K562 (cell line): Measurements from ENCODE around the gene CLSTN2. TPM values are rescaled to one million over a fixed set of nuclear protein-coding genes. Genes with fewer than 3 reads are reported as not detected.

Experiments
- ATAC-seq: fragments of 200-7000 bp; cut with Tn5 transposase; 3 replicates; pipeline ENCODE4 v1.9.1; 2020; ENCODE audit warnings: moderate library complexity
- BruUV-seq: library from RNA; stranded (reverse); fragments of 400-500 nt; replicated peaks from 2 replicates; lab custom pipeline; 2021; lab: Mats Ljungman, UMichigan
- CTCF ChIA-PET: fragments of 300-600 bp; formaldehyde crosslinking; extraction: SDS; loops from one replicate; lab custom pipeline; 2021; ENCODE audit warnings: low intra/inter-chr PET ratio; lab: Yijun Ruan, JAX
- POLR2A ChIA-PET: fragments of 300-600, 350-650 bp; sonication (Branson Sonifier 250); formaldehyde crosslinking; extraction: SDS; loops from one replicate; lab custom pipeline; 2021; ENCODE audit warnings: antibody characterized with exemption, inconsistent platforms; lab: Yijun Ruan, JAX
- DNase-seq, 4 experiments: peaks; one replicate each; pipeline versions ENCODE4 v3.0.0 to v3.0.0-alpha.2; 2011 to 2018; ENCODE audit warnings: low spot score in 3 of 4, mixed read lengths in 3 of 4; ENCODE audit errors: extremely low read depth in 1 of 4
- FAIRE-seq: peaks from 2 replicates; lab custom pipeline; 2011; peaks lifted over from hg19 to GRCh38; lab: Jason Lieb, UNC
- H2AFZ ChIP-seq: 2 replicates; pipeline ENCODE4 v1.6.0; 2011; ENCODE audit warnings: low read depth, low read length, control low read depth, inconsistent platforms
- H3K27ac ChIP-seq: fragments of 200-600 bp; 3 replicates; pipeline ENCODE4 v1.8.0; 2011; ENCODE audit warnings: low read depth, mild to moderate bottlenecking, control low read depth, inconsistent platforms, low read length, moderate library complexity, mixed read lengths; ENCODE audit errors: extremely low read depth
- H3K27me3 ChIP-seq, 2 experiments: fragments of 300-600 bp in 1 of 2; 2 replicates in 1 of 2; 3 replicates in 1 of 2; pipeline versions ENCODE4 v1.6.0 to v1.8.0; 2011; ENCODE audit warnings: inconsistent platforms in 2 of 2, low read length in 2 of 2, mild to moderate bottlenecking in 1 of 2, mixed read lengths in 1 of 2, moderate library complexity in 1 of 2; ENCODE audit not compliant: control insufficient read depth in 2 of 2, insufficient read depth in 2 of 2
- H3K36me3 ChIP-seq: fragments of 300-600 bp; 3 replicates; pipeline ENCODE4 v1.8.0; 2011; ENCODE audit warnings: mild to moderate bottlenecking, low read length, inconsistent platforms; ENCODE audit not compliant: control insufficient read depth, insufficient read depth
- H3K4me1 ChIP-seq, 2 experiments: fragments of 200-600 bp in 1 of 2; replicated peaks in 1 of 2; 2 replicates in 1 of 2; 3 replicates in 1 of 2; pipeline versions ENCODE4 v1.5.1 to v1.8.0; 2011; ENCODE audit warnings: inconsistent platforms in 2 of 2, low read length in 2 of 2, mild to moderate bottlenecking in 1 of 2, mixed read lengths in 1 of 2, moderate library complexity in 1 of 2; ENCODE audit not compliant: control insufficient read depth in 2 of 2, insufficient read depth in 2 of 2
- H3K4me2 ChIP-seq: 2 replicates; pipeline ENCODE4 v1.6.1; 2011; ENCODE audit warnings: low read length, control low read depth, inconsistent platforms, mixed read lengths; ENCODE audit not compliant: insufficient read depth
- H3K4me3 ChIP-seq: fragments of 200-600 bp; sonication (generic), shearing (Covaris generic); 2 replicates; pipeline ENCODE4 v1.5.1; 2016; ENCODE audit warnings: control low read depth, inconsistent platforms
- H3K79me2 ChIP-seq: fragments of 200-600 bp; 3 replicates; pipeline ENCODE4 v1.8.0; 2011; ENCODE audit warnings: low read length, inconsistent platforms; ENCODE audit not compliant: control insufficient read depth, insufficient read depth
- H3K9ac ChIP-seq, 2 experiments: 2 replicates each; pipeline versions ENCODE4 v1.6.0 to v1.6.1; 2011; ENCODE audit warnings: low read depth in 2 of 2, low read length in 2 of 2, control low read depth in 1 of 2, inconsistent platforms in 1 of 2, mild to moderate bottlenecking in 1 of 2, mixed read lengths in 1 of 2; ENCODE audit not compliant: insufficient read depth in 1 of 2
- H3K9me1 ChIP-seq: one replicate; pipeline ENCODE4 v1.6.0; 2011; ENCODE audit warnings: inconsistent platforms, mild to moderate bottlenecking, low read length, moderate library complexity; ENCODE audit not compliant: control insufficient read depth, insufficient read depth
- H3K9me3 ChIP-seq: replicated peaks from 2 replicates; pipeline ENCODE4 v1.5.1; 2011; ENCODE audit warnings: low read depth, low read length, inconsistent platforms; ENCODE audit not compliant: control insufficient read depth, insufficient read depth
- H4K20me1 ChIP-seq: replicated peaks from 2 replicates; pipeline ENCODE4 v1.6.1; 2011; ENCODE audit warnings: low read length, inconsistent platforms, mixed read lengths; ENCODE audit not compliant: control insufficient read depth, insufficient read depth
- MED1 ChIP-seq: sonication (generic); formaldehyde crosslinking; IDR thresholded peaks from 2 replicates; pipeline ENCODE4 v1.8.1; 2023; ENCODE audit warnings: missing genetic modification reagents, borderline replicate concordance
- PURB ChIP-seq: sonication (generic); formaldehyde crosslinking; IDR thresholded peaks from 2 replicates; pipeline ENCODE4 v1.9.0; 2021; ENCODE audit warnings: low read depth, mild to moderate bottlenecking, missing genetic modification reagents
- RFX7 ChIP-seq: fragments of 250-450 bp; sonication (Bioruptor Pico); IDR thresholded peaks from 2 replicates; pipeline ENCODE4 v1.5.1; 2021; ENCODE audit warnings: mild to moderate bottlenecking
- SAP30 ChIP-seq: fragments of 200-600 bp; sonication (generic); IDR thresholded peaks from 2 replicates; pipeline ENCODE4 v1.6.1; 2012; ENCODE audit warnings: borderline replicate concordance, low read depth, mild to moderate bottlenecking, moderate library complexity, low read length, control low read depth, inconsistent platforms; ENCODE audit not compliant: insufficient read depth, poor library complexity, severe bottlenecking
- SIN3B ChIP-seq: fragments of 450-650 bp; IDR thresholded peaks from 2 replicates; pipeline ENCODE4 v1.6.1; 2017; ENCODE audit warnings: low read depth, mild to moderate bottlenecking, moderate library complexity
- YBX1 ChIP-seq: fragments of 450-650 bp; IDR thresholded peaks from 2 replicates; pipeline ENCODE4 v1.7.1; 2016; ENCODE audit warnings: mild to moderate bottlenecking
- ZNF146 ChIP-seq: IDR thresholded peaks from one replicate; pipeline ENCODE4 v1.6.1; 2018; ENCODE audit warnings: missing compliant biosample characterization; ENCODE audit not compliant: unreplicated experiment
- ZZZ3 ChIP-seq: fragments of 450-650 bp; IDR thresholded peaks from 2 replicates; pipeline ENCODE4 v1.6.1; 2016; ENCODE audit warnings: antibody characterized with exemption, mild to moderate bottlenecking, moderate library complexity
- WGBS: fragments of 100-300 bp; shearing (Covaris generic); methylation state at CpG from one replicate; pipeline ENCODE4 v1.1.6; 2016; ENCODE audit warnings: low coverage, mixed read lengths; ENCODE audit not compliant: insufficient coverage; ENCODE audit errors: missing lambda C conversion rate; 5-methylcytosine and 5-hydroxymethylcytosine counted together
- in situ Hi-C: fragments of 300-500 bp; cut with MboI; formaldehyde crosslinking; loops from 4 replicates; pipeline ENCODE4 v1.15.0; 2018; ENCODE audit warnings: inconsistent platforms, mixed read lengths
- intact Hi-C: fragments of 100-400 bp; cut with micrococcal nuclease; formaldehyde crosslinking; loops from 2 replicates; pipeline ENCODE4 v1.14.2; 2022
- polyA plus RNA-seq, 8 experiments: library from polyadenylated mRNA; depleted of rRNA in 4 of 8; stranded (reverse) in 5 of 8; unstranded in 3 of 8; fragments of >200 nt; fragmentation: Nextera tagmentation in 2 of 8; fragmentation: Illumina TruSeq in 1 of 8; extraction: Ambion mirVana in 2 of 8; extraction: Trizol in 1 of 8; gene quantifications; 2 replicates each; pipeline versions ENCODE4 v1.2.1 to v1.2.3, GENCODE V29; 2011 to 2014; ENCODE audit warnings: inconsistent platforms in 1 of 8, missing spikeins in 1 of 8
- total RNA-seq, 7 experiments: library from RNA; depleted of rRNA in 6 of 7; stranded (reverse); fragments of >200 nt in 6 of 7; fragmentation: Illumina TruSeq in 2 of 7; extraction: Trizol in 2 of 7; gene quantifications; 2 replicates each; pipeline versions ENCODE4 v1.2.1 to v1.2.3, GENCODE V29; 2011 to 2021; ENCODE audit warnings: low replicate concordance in 1 of 7
- TF ChIP-seq, protein P1 (sequence below): fragments of 450-650 bp; IDR thresholded peaks from 2 replicates; pipeline ENCODE4 v1.7.1; 2018; ENCODE audit warnings: mild to moderate bottlenecking, low read depth; ENCODE audit not compliant: partially characterized antibody
- TF ChIP-seq, protein P2 (sequence below), 2 experiments: IDR thresholded peaks in 1 of 2; conservative IDR thresholded peaks in 1 of 2; 2 replicates each; pipeline ENCODE4 v1.6.1; 2016; ENCODE audit warnings: low read depth in 2 of 2, mild to moderate bottlenecking in 1 of 2, missing compliant biosample characterization in 1 of 2, missing genetic modification characterization in 1 of 2, moderate library complexity in 1 of 2

CLSTN2 gene
- total and polyA plus RNA-seq, 9 of the 15 experiments (the other 6 are each of a cell fraction or from before 2014, with no cell fraction given), result 0.02 to 0.04 (median 0.04) TPM; not detected in 6

DNA sequence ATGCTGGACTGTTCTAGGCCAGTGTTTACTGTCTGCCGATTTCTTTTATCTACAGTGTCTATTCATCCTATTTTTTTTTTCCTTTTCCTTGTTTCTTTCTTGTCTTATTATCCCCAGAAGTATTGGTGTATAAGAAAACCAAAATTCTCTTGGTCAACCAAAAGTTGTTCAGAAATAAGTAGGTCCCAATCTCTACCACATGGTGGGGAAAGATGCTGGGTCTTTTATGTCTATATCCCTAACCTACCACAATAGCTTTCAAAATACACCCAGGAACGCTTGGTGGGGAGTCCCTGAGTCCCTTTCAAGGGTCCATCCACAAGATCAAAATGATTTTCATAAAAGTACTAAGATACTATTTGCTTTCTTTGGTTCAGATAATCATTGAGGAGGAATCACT lies 225.6 kb downstream of the CLSTN2 start:
- Histone ChIP-seq H3K9me3 (no peaks in the 10 kb centered on the region), H3K9ac (no peak overlapping the region), H3K27ac (no peak overlapping the region), H3K4me2 (no peak overlapping the region), H4K20me1 (no peaks in the 10 kb centered on the region), H3K27me3 (no peaks in the 10 kb centered on the region), H3K4me1 (no peaks in the 10 kb centered on the region), H2AFZ (no peak overlapping the region), H3K36me3 (no peaks in the 10 kb centered on the region), H3K9me1 (no peaks in the 10 kb centered on the region), H3K4me3 (no peak overlapping the region), H3K79me2 (no peaks in the 10 kb centered on the region)
- DNase-seq (no peak), FAIRE-seq (no peak), ATAC-seq (no peak)
- CTCF ChIA-PET, result no interaction called here
- BruUV-seq, result no TSS peak
- in situ Hi-C loops, result no loop called here
- WGBS, result 6% methylated on average over 2 of the region's 2 CpGs
- TF ChIP-seq SAP30 (no peak), MED1 (no peak), PURB (CRISPR knock-in tag) (no peak), ZZZ3 (no peak), YBX1 (no peak), SIN3B (no peak), ZNF146 (CRISPR knock-in tag) (no peak), RFX7 (no peak)
- TF ChIP-seq, protein P1, sequence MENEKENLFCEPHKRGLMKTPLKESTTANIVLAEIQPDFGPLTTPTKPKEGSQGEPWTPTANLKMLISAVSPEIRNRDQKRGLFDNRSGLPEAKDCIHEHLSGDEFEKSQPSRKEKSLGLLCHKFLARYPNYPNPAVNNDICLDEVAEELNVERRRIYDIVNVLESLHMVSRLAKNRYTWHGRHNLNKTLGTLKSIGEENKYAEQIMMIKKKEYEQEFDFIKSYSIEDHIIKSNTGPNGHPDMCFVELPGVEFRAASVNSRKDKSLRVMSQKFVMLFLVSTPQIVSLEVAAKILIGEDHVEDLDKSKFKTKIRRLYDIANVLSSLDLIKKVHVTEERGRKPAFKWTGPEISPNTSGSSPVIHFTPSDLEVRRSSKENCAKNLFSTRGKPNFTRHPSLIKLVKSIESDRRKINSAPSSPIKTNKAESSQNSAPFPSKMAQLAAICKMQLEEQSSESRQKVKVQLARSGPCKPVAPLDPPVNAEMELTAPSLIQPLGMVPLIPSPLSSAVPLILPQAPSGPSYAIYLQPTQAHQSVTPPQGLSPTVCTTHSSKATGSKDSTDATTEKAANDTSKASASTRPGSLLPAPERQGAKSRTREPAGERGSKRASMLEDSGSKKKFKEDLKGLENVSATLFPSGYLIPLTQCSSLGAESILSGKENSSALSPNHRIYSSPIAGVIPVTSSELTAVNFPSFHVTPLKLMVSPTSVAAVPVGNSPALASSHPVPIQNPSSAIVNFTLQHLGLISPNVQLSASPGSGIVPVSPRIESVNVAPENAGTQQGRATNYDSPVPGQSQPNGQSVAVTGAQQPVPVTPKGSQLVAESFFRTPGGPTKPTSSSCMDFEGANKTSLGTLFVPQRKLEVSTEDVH, result no peak
- TF ChIP-seq, protein P2, sequence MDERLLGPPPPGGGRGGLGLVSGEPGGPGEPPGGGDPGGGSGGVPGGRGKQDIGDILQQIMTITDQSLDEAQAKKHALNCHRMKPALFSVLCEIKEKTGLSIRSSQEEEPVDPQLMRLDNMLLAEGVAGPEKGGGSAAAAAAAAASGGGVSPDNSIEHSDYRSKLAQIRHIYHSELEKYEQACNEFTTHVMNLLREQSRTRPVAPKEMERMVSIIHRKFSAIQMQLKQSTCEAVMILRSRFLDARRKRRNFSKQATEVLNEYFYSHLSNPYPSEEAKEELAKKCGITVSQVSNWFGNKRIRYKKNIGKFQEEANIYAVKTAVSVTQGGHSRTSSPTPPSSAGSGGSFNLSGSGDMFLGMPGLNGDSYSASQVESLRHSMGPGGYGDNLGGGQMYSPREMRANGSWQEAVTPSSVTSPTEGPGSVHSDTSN (CRISPR knock-in tag; IDR thresholded peaks at IDR 0.05; ENCODE audit: low read depth), result no peak
- TF ChIP-seq, protein P2 (tag; conservative IDR thresholded peaks at IDR 0.05; ENCODE audit: low read depth), result no peak
- intact Hi-C loops, result no loop called here
- POLR2A ChIA-PET, result no interaction called here
